Lower leg skin (tissue), 4 donors: ENCODE results near the gene RAB11FIP4. TPM values are rescaled to one million over a fixed set of nuclear protein-coding genes. Genes with fewer than 3 reads are reported as not detected.
"Not testable (repeated sequence)": the region's sequence is repeated elsewhere in the genome, so short reads cannot be mapped to it uniquely, and the experiment has no call there.

Source experiments
- DNase-seq, 2 donors: peaks; one replicate each; pipeline ENCODE4 v3.0.0-alpha.2; 2019; ENCODE audit warnings: low spot score in 2 of 2
- H3K4me3 ChIP-seq: fragments of 200-600 bp; sonication (generic); 2 replicates; pipeline ENCODE4 v1.5.1; 2017; ENCODE audit warnings: mild to moderate bottlenecking, low read depth; ENCODE audit not compliant: poor library complexity, severe bottlenecking
- CTCF ChIP-seq, 3 donors: fragments of 450-650 bp; IDR thresholded peaks; one replicate each; pipeline ENCODE4 v1.5.1; 2016; ENCODE audit warnings: antibody characterized with exemption in 3 of 3, mild to moderate bottlenecking in 3 of 3, moderate library complexity in 2 of 3
- POLR2A ChIP-seq, 2 donors: fragments of 450-650 bp; IDR thresholded peaks; one replicate each; pipeline ENCODE4 v1.6.1; 2016 to 2017; ENCODE audit warnings: antibody characterized with exemption in 2 of 2, mild to moderate bottlenecking in 1 of 2, moderate library complexity in 1 of 2
- WGBS, 2 donors: methylation state at CpG; one replicate each; pipeline ENCODE4 v1.1.5; 2018; 5-methylcytosine and 5-hydroxymethylcytosine counted together
- intact Hi-C: fragments of 100-400 bp; cut with DNase I; formaldehyde crosslinking; loops from one replicate; pipeline ENCODE4 v1.15.0; 2023; ENCODE audit warnings: low total_unique reads
- total RNA-seq, 4 donors: library from RNA; depleted of rRNA; stranded (reverse); fragments of >200 nt; gene quantifications; one replicate each; pipeline ENCODE4 v1.1.0, GENCODE V29; 2016

The RAB11FIP4 gene
- total RNA-seq, 4 donors from 2014 or later, result 27.4 to 62.8 (median 34.1) TPM

GRCh38 chr17:31374094-31374447 lies 17.4 kb upstream of the RAB11FIP4 start:
- 77 to 83% methylated on average over 6 of the region's 6 CpGs for WGBS, 2 donors
- TF ChIP-seq POLR2A (IDR thresholded peaks at IDR 0.05) (no peak), CTCF (IDR thresholded peaks at IDR 0.05) (no peak)
- intact Hi-C loops, result no loop called here
- no peak for DNase-seq
- no peak overlapping the region for H3K4me3 ChIP-seq

GRCh38 chr17:31374503-31374902 lies 17.0 kb upstream of the RAB11FIP4 start:
- H3K4me3 ChIP-seq, result no peak overlapping the region
- no peak for DNase-seq
- WGBS, 2 donors, result 93 to 98% methylated on average over 2 of the region's 2 CpGs
- no peak for TF ChIP-seq CTCF (IDR thresholded peaks at IDR 0.05)
- no peak for TF ChIP-seq POLR2A (IDR thresholded peaks at IDR 0.05)
- intact Hi-C loops, result no loop called here

GRCh38 chr17:31378638-31379037 lies 12.8 kb upstream of the RAB11FIP4 start:
- DNase-seq, result peak in 1 of 2 donors; percentile 49
- TF ChIP-seq CTCF (IDR thresholded peaks at IDR 0.05) (no peak), POLR2A (IDR thresholded peaks at IDR 0.05) (no peak)
- H3K4me3 ChIP-seq, result no peak overlapping the region
- intact Hi-C loops, result no loop called here

GRCh38 chr17:31379597-31380205 lies 11.8 kb upstream of the RAB11FIP4 start:
- no peak overlapping the region for H3K4me3 ChIP-seq
- TF ChIP-seq CTCF (IDR thresholded peaks at IDR 0.05) (no peak), POLR2A (IDR thresholded peaks at IDR 0.05) (no peak)
- 94 to 100% methylated on average over 1 of the region's 1 CpG for WGBS, 2 donors
- DNase-seq, result no peak
- intact Hi-C loops, result no loop called here

- intact Hi-C loops, result no loop called here
- H3K4me3 ChIP-seq, result no peak overlapping the region
- DNase-seq, result no peak
- TF ChIP-seq POLR2A (IDR thresholded peaks at IDR 0.05) (no peak), CTCF (IDR thresholded peaks at IDR 0.05) (no peak)
Observed at GRCh38 chr17:31381165-31381668, 10.3 kb upstream of the RAB11FIP4 start.

- H3K4me3 ChIP-seq, intact Hi-C loops: not testable (repeated sequence)
- DNase-seq, result peak in 1 of 2 donors; percentile 49
- 90 to 92% methylated on average over 11 of the region's 11 CpGs for WGBS, 2 donors
Observed at GRCh38 chr17:31382668-31383275, 8.7 kb upstream of the RAB11FIP4 start.

- H3K4me3 ChIP-seq, intact Hi-C loops: not testable (repeated sequence)
- WGBS, 2 donors, result 86 to 95% methylated on average over 6 of the region's 6 CpGs
- DNase-seq, result peak in 1 of 2 donors; percentile 48
Observed at GRCh38 chr17:31383488-31383887, 8.0 kb upstream of the RAB11FIP4 start.
